GM12874 (cell line): ENCODE measurements around the gene MZF1.

Experiments used
- CTCF ChIP-seq: IDR thresholded peaks from 2 replicates; pipeline ENCODE4 v1.5.1; 2011; ENCODE audit warnings: low read depth, mild to moderate bottlenecking, control low read depth, low read length, moderate library complexity; ENCODE audit not compliant: insufficient read depth

The MZF1 gene

GRCh38 chr19:58563034-58563573 is 10.0 kb downstream of the MZF1 start:
- TF ChIP-seq CTCF = no peak

- no peak for TF ChIP-seq CTCF
Observed at GRCh38 chr19:58562122-58563033, 10.8 kb downstream of the MZF1 start.

GRCh38 chr19:58561373-58562121 is 11.6 kb downstream of the MZF1 start:
- TF ChIP-seq CTCF = no peak

- no peak for TF ChIP-seq CTCF
Observed at GRCh38 chr19:58560921-58561320, 12.2 kb downstream of the MZF1 start.

GRCh38 chr19:58560007-58560887 is 12.9 kb downstream of the MZF1 start:
- TF ChIP-seq CTCF = no peak

- TF ChIP-seq CTCF = no peak
Observed at GRCh38 chr19:58559275-58560006, 13.7 kb downstream of the MZF1 start.
